ENCODE results near the gene ZNF784. TPM values are rescaled to one million over a fixed set of nuclear protein-coding genes. Genes with fewer than 3 reads are reported as not detected.

The ZNF784 gene
- total RNA-seq, 4 donors from 2014 or later: 5.7 to 10.3 (median 8.3) TPM

DNA sequence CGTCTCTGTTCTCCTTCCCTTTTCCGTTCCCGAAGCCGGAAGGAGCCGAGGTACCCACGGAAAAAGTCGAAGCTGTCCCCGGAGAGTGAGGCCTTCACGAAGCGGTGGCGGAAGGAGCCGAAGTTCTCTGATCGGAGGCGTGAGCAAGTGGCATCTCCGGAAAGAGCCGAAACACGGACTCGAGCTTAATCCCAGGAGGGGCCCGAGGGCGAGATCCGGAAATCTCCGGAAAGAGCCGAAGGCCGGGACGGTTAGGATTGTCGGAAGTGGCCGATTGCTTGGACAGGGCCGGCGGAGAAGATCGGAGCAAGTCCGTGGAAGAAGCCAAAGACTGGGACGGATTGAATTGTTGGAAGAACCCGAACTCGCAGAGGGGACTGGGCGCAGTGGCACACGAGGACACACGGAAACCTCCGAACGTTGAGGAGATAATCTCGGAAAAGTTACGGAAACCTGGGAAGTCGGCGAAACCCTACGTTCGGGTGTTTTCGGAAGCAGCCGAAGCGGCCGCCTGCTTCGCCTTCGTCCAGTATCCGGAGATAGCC, 30.0 kb upstream of the ZNF784 start:
- peak overlapping the region; percentile 30 for H3K4me3 ChIP-seq (ENCODE audit: low read depth, poor library complexity, severe bottlenecking)
- TF ChIP-seq CTCF (IDR thresholded peaks at IDR 0.05): no peak
- no peak for TF ChIP-seq POLR2A (IDR thresholded peaks at IDR 0.05)
- intact Hi-C loops (cut with DNase I; ENCODE audit: low total_unique reads): no loop called here
- peak; percentile 100 for DNase-seq (ENCODE audit: low spot score in 2 of 2)
- WGBS, 2 donors: 0% methylated on average over 43 to 49 of the region's 52 CpGs

- intact Hi-C loops (cut with DNase I; ENCODE audit: low total_unique reads): no loop called here
- H3K4me3 ChIP-seq (ENCODE audit: low read depth, poor library complexity, severe bottlenecking): peak overlapping the region; percentile 30
- 0 to 1% methylated on average over 47 to 57 of the region's 57 CpGs for WGBS, 2 donors
- DNase-seq (ENCODE audit: low spot score in 2 of 2): peak; percentile 97 to 99
- TF ChIP-seq POLR2A (IDR thresholded peaks at IDR 0.05) (peak in 1 of 2 donors; percentile 85), CTCF (IDR thresholded peaks at IDR 0.05) (peak in 2 of 3 donors; percentile 97 to 99)
Observed at GRCh38 chr19:55653651-55654322, 29.4 kb upstream of the ZNF784 start.

GRCh38 chr19:55652311-55653128, 28.2 kb upstream of the ZNF784 start:
- intact Hi-C loops (cut with DNase I; ENCODE audit: low total_unique reads): no loop called here
- TF ChIP-seq POLR2A (IDR thresholded peaks at IDR 0.05) (no peak), CTCF (IDR thresholded peaks at IDR 0.05) (no peak)
- no peak for DNase-seq (ENCODE audit: low spot score in 2 of 2)
- H3K4me3 ChIP-seq (ENCODE audit: low read depth, poor library complexity, severe bottlenecking): no peak overlapping the region
- 79 to 81% methylated on average over 70 of the region's 71 CpGs for WGBS, 2 donors

GRCh38 chr19:55651236-55651635, 26.9 kb upstream of the ZNF784 start:
- WGBS, 2 donors: 88 to 93% methylated on average over 18 of the region's 18 CpGs
- DNase-seq (ENCODE audit: low spot score in 2 of 2): no peak
- intact Hi-C loops (cut with DNase I; ENCODE audit: low total_unique reads): no loop called here
- no peak overlapping the region for H3K4me3 ChIP-seq (ENCODE audit: low read depth, poor library complexity, severe bottlenecking)
- no peak for TF ChIP-seq POLR2A (IDR thresholded peaks at IDR 0.05)
- TF ChIP-seq CTCF (IDR thresholded peaks at IDR 0.05): no peak

DNA sequence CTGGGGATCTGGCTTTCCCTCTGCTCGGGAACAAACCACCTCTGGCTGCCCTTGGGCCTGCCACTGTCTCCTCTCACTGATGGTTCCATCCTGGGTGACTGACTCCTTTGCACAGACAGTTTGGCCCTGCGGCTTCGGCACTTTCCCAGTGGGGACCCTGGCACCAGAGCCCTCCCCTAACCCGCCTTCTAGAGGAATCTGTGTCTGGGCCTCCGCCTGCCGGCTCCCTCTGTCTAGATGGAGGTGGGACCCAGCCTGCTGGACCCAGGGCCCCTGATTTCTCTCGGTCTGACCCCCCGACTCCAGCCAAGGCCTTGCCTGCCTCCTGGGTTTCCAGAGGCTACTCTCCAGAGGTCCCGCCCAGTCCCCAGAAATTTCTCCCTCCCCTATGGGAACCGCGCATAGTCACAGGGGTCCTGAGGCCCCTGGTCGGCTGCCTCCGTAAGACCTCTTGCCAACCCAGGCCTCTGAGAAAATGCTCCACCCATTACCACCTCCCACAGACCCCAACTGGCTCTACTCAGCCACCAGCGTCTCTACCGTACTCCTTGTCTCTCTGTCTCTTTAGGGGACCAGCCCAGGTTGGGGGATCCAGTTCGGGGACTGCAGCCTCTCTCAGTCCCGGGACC, 26.4 kb upstream of the ZNF784 start:
- 94 to 95% methylated on average over 15 to 17 of the region's 17 CpGs for WGBS, 2 donors
- intact Hi-C loops (cut with DNase I; ENCODE audit: low total_unique reads): no loop called here

More for the DNA sequence above, 26.4 kb upstream of the ZNF784 start:
- TF ChIP-seq POLR2A (IDR thresholded peaks at IDR 0.05) (no peak), CTCF (IDR thresholded peaks at IDR 0.05) (no peak)
- no peak for DNase-seq (ENCODE audit: low spot score in 2 of 2)
- no peak overlapping the region for H3K4me3 ChIP-seq (ENCODE audit: low read depth, poor library complexity, severe bottlenecking)

Data from lower leg skin (tissue), 4 donors.